NB4 (cell line): ENCODE measurements around the gene VWA1.

ENCODE experiments used
- CTCF ChIP-seq: IDR thresholded peaks from one replicate; pipeline ENCODE4 v1.5.1; 2012; ENCODE audit warnings: low read depth, low read length
- MAX ChIP-seq: IDR thresholded peaks from 2 replicates; pipeline ENCODE4 v1.6.1; 2011; ENCODE audit warnings: low read depth, low read length
- MYC ChIP-seq: IDR thresholded peaks from 2 replicates; pipeline ENCODE4 v1.6.1; 2011; ENCODE audit warnings: low read depth, low read length
- POLR2A ChIP-seq: IDR thresholded peaks from 2 replicates; pipeline ENCODE4 v1.6.1; 2011; ENCODE audit warnings: mild to moderate bottlenecking; ENCODE audit not compliant: insufficient read length; ENCODE audit errors: extremely low read depth

GRCh38 chr1:1429671-1430073, 5.8 kb upstream of the VWA1 start:
- TF ChIP-seq POLR2A: no peak
- TF ChIP-seq MYC: no peak
- TF ChIP-seq CTCF: no peak
- TF ChIP-seq MAX: no peak
